Measurements from ENCODE around the gene IZUMO1. TPM values are rescaled to one million over a fixed set of nuclear protein-coding genes. Genes with fewer than 3 reads are reported as not detected.

IZUMO1 gene
- total and polyA plus RNA-seq, 2 of the 8 experiments (the other 6 are each of a cell fraction or from before 2014, with no cell fraction given): 0.33 to 1.8 TPM

DNA sequence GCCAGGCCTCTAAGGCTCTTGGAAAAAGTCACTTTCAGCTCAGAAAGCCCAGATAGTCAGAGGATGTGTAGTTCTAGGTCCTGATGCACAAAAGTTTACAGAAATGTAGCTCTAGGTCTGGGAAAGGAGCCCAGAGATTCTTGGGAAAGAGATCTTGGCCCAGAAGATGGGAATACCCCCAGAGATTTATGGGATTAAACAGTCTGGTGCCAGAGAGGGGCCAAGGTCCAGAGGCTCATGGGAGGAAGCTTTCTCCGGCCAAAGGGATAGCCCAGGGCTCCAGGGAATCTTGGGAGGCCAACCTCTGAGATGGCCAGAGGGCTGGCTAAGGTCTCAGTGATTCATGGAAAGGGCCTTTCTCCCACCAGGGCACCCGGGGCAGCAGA lies 49.0 kb upstream of the IZUMO1 start:
- H3K36me3 ChIP-seq (ENCODE audit: control insufficient read depth in 2 of 4, insufficient read depth in 4 of 4, low read length in 3 of 4): no peaks in the 10 kb centered on the region
- H3K4me1 ChIP-seq (replicated peaks in 1 of 4; ENCODE audit: control insufficient read depth in 3 of 4, insufficient read depth in 4 of 4, low read length in 3 of 4): peaks cover 0 to 16% (median 10%) of the 10 kb centered on the region in 4 experiments; a peak in 6 of 7 replicates
- FAIRE-seq: no peak
- no peaks in the 10 kb centered on the region for H3K27me3 ChIP-seq (replicated peaks in 1 of 4; ENCODE audit: control insufficient read depth in 3 of 4, extremely low read depth in 1 of 4, insufficient read depth in 3 of 4, low read length in 3 of 4)
- H3K4ac ChIP-seq (replicated peaks; ENCODE audit: insufficient read length, low read depth, low read length): no peak overlapping the region
- H2BK15ac ChIP-seq (ENCODE audit: low read length): no peak overlapping the region
- peak overlapping the region in 1 of 2 experiments; percentile 25; a peak in 1 of 4 replicates for H3K4me2 ChIP-seq (ENCODE audit: insufficient read depth in 1 of 2, low read depth in 2 of 2, low read length in 2 of 2)
- no peak overlapping the region for H3K27ac ChIP-seq (ENCODE audit: low read depth, low read length)
- H4K8ac ChIP-seq (ENCODE audit: extremely low read depth, insufficient read depth, low read length): no peak overlapping the region
- H3K4me3 ChIP-seq (ENCODE audit: extremely low read depth in 1 of 4, insufficient read depth in 2 of 4, low read depth in 3 of 4, low read length in 4 of 4): no peak overlapping the region; a peak in 1 of 8 replicates
- no peak overlapping the region for H3K56ac ChIP-seq (replicated peaks; ENCODE audit: insufficient read length, low read depth, low read length)
- no peak overlapping the region for H2AK5ac ChIP-seq (ENCODE audit: low read depth, low read length)
- POLR2A ChIA-PET (ENCODE audit: partially characterized antibody): interaction anchor here (0.7 to 2.0 kb wide), 16 partner anchors 9 to 180 kb away, joined by 3 to 13 read pairs (median 4); partner anchors contain the start of genes BCAT2, CA11, DHDH and FTL
- WGBS, 2 experiments (ENCODE audit: extremely low coverage in 1 of 2, insufficient coverage in 1 of 2, insufficient read length in 1 of 2, insufficient replicate concordance in 2 of 2, low coverage in 1 of 2, low lambda C conversion rate in 2 of 2, missing lambda C conversion rate in 1 of 2): 83% methylated on average over 2 of the region's 2 CpGs; no CpG with 5 or more reads in 1 of the 2 experiments
- H3K14ac ChIP-seq (ENCODE audit: insufficient read length): no peak overlapping the region
- no peaks in the 10 kb centered on the region for H4K20me1 ChIP-seq (replicated peaks in 1 of 2; ENCODE audit: control insufficient read depth in 1 of 2, insufficient read depth in 2 of 2, low read length in 2 of 2)
- no peak overlapping the region for H4K5ac ChIP-seq (ENCODE audit: insufficient read length, low read depth, low read length)
- no peak overlapping the region; the same call in 1 of the 2 replicates for H3K18ac ChIP-seq (ENCODE audit: extremely low read depth, low read length)
- H3K23me2 ChIP-seq (ENCODE audit: low read depth, low read length): no peaks in the 10 kb centered on the region
- H3K9ac ChIP-seq (replicated peaks in 1 of 4; ENCODE audit: extremely low read depth in 1 of 4, low read depth in 3 of 4, low read length in 3 of 4): no peak overlapping the region
- CTCF ChIA-PET (ENCODE audit: partially characterized antibody): interaction anchor here (0.6 to 17.5 kb wide), 33 partner anchors 7 to 1468 kb away, joined by 3 to 285 read pairs (median 4); partner anchors contain the start of genes BCAT2, CA11 and HSD17B14
- H4K91ac ChIP-seq (replicated peaks; ENCODE audit: insufficient read length, low read length): no peak overlapping the region
- no peak overlapping the region for H2BK20ac ChIP-seq (ENCODE audit: low read length)
- H3K79me1 ChIP-seq (ENCODE audit: low read depth, low read length): no peaks in the 10 kb centered on the region
- H2BK120ac ChIP-seq (replicated peaks; ENCODE audit: low read depth, low read length): no peak overlapping the region
- no peak overlapping the region for H2BK12ac ChIP-seq (ENCODE audit: low read depth, low read length)
- H3K79me2 ChIP-seq (ENCODE audit: control insufficient read depth in 1 of 2, insufficient read depth in 2 of 2, low read length in 2 of 2): no peaks in the 10 kb centered on the region
- H3K9me3 ChIP-seq (ENCODE audit: insufficient read depth in 2 of 2, low read depth in 1 of 2, low read length in 1 of 2): no peaks in the 10 kb centered on the region
- H3K23ac ChIP-seq (ENCODE audit: insufficient read length): no peak overlapping the region
- no peak for DNase-seq (ENCODE audit: low read depth in 1 of 2, low spot score in 2 of 2)
- H2AFZ ChIP-seq (ENCODE audit: low read length): no peak overlapping the region
- H2BK5ac ChIP-seq (ENCODE audit: low read depth, low read length): no peak overlapping the region; the same call in 1 of the 2 replicates
- TF ChIP-seq RXRA (IDR thresholded peaks at IDR 0.05; ENCODE audit: insufficient read depth, low read depth, low read length): no peak
